CD4-positive, alpha-beta T cell treated with Interleukin-17A for 4 hours (primary cell): ENCODE measurements around the gene BORCS8.

Experiments used
- DNase-seq: peaks from one replicate; pipeline ENCODE4 v3.0.0-alpha.2; 2020; ENCODE audit warnings: mixed read lengths

Gene BORCS8

GRCh38 chr19:19213426-19214158, 21.6 kb upstream of the BORCS8 start:
- DNase-seq = no peak

- DNase-seq = no peak
These were observed 21.0 kb upstream of the BORCS8 start for GRCh38 chr19:19212916-19213315.

GRCh38 chr19:19211499-19212420, 19.8 kb upstream of the BORCS8 start, which contains the start of gene NCAN:
TSS of gene NCAN (plus strand) at chr19:19211958. CDS start at chr19:19216954, 4,996 bp downstream.
- no peak for DNase-seq

GRCh38 chr19:19209372-19209771, 17.4 kb upstream of the BORCS8 start:
- DNase-seq = no peak

GRCh38 chr19:19207637-19208572, 16.0 kb upstream of the BORCS8 start:
- no peak for DNase-seq

GRCh38 chr19:19206938-19207337, 15.0 kb upstream of the BORCS8 start:
- DNase-seq = no peak

GRCh38 chr19:19205416-19206410, 13.8 kb upstream of the BORCS8 start:
- no peak for DNase-seq

- DNase-seq = no peak
These were observed 12.2 kb upstream of the BORCS8 start for GRCh38 chr19:19204181-19204580.

GRCh38 chr19:19203012-19203856, 11.3 kb upstream of the BORCS8 start, which contains the start of gene NR2C2AP:
TSS of gene NR2C2AP (minus strand) at chr19:19203414. CDS start at chr19:19203060, 354 bp downstream.
- peak; percentile 97 for DNase-seq

- no peak for DNase-seq
These were observed 10.7 kb upstream of the BORCS8 start for GRCh38 chr19:19202707-19203011.

GRCh38 chr19:19201697-19202630, 10.0 kb upstream of the BORCS8 start:
- DNase-seq = no peak

- no peak for DNase-seq
These were observed 2.0 kb upstream of the BORCS8 start for GRCh38 chr19:19193926-19194325.

GRCh38 chr19:19192910-19193423, 1.0 kb upstream of the BORCS8 start:
- no peak for DNase-seq

- DNase-seq = no peak
These were observed 229 bp downstream of the BORCS8 start for GRCh38 chr19:19191768-19192077.

GRCh38 chr19:19186742-19187141, 5.2 kb downstream of the BORCS8 start:
- no peak for DNase-seq

- peak; percentile 75 for DNase-seq
These were observed 5.9 kb downstream of the BORCS8 start for GRCh38 chr19:19185853-19186740.

- DNase-seq = no peak
These were observed 10.4 kb downstream of the BORCS8 start for GRCh38 chr19:19181488-19181998.
